ENCODE results near the gene BDP1.
"Not testable (repeated sequence)": the region's sequence is repeated elsewhere in the genome, so short reads cannot be mapped to it uniquely, and the experiment has no call there.

Gene BDP1

DNA sequence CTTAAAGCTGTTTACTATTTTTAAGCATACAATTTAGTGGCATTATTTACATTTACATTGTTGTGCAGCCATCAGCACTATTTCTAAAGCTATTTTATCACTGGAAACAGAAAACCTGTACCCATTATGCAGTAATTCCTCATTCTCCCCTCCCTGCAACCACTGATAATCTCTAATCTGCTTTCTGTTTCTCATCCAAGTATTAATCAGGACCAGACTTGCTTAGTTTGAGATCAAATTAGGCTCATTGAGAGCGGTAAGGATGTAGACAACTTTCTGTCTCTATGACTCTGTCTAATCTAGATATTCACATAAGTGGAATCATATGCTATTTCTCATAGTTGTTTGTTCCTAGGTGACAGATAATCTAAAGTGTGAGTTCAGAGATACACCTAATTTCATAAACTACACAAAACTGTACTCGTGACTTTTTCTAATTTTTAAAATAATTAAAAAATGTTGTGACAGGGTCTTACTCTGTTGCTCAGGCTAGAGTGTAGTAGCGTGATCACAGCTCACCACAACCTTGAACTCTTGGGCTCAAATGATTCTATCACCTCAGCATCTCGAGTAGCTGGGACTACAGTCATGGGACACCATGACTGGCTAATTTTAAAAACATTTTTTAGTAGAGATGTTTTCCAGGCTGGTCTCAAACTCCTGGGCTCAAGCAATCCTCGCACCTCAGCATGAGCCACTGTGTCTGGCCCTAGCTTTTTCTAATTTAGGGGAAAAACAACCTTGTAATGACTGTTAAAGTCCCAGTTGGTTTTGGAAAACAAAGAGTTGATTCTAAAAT is 37.6 kb downstream of the BDP1 start:
- Mint-ChIP-seq H3K9me3 (no peaks in the 10 kb centered on the region), H3K27ac (no peak overlapping the region), H3K4me3 (no peak overlapping the region), H3K27me3 (no peaks in the 10 kb centered on the region), H3K36me3 (peaks cover 37% of the 10 kb centered on the region), H3K4me1 (no peaks in the 10 kb centered on the region)
- ATAC-seq (ENCODE audit: low read depth): no peak
- DNase-seq (ENCODE audit: low spot score in 2 of 2): no peak

DNA sequence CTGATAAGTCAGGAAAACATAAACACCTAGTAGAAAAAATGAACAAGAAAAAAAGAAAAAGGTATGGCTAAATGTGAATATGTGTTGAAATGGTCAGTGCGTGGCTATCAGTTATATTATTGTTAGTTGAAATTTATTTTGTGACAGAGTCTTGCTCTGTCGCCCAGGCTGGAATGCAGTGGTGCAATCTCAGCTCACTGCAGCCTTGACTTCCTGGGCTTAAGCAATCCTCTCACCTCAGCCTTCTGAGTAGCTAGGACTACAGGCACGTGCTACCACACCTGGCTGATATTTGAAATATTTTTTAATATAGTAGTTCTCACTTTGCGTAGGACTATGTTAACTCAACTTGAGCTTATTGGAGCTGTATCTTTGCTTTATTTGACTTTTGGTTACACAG is 38.8 kb downstream of the BDP1 start:
- not testable (repeated sequence) for H3K4me1 Mint-ChIP-seq; H3K9me3 Mint-ChIP-seq; H3K4me3 Mint-ChIP-seq; H3K27me3 Mint-ChIP-seq; DNase-seq (ENCODE audit: low spot score in 2 of 2); H3K27ac Mint-ChIP-seq; ATAC-seq (ENCODE audit: low read depth)
- peaks cover 36% of the 10 kb centered on the region for H3K36me3 Mint-ChIP-seq

DNA sequence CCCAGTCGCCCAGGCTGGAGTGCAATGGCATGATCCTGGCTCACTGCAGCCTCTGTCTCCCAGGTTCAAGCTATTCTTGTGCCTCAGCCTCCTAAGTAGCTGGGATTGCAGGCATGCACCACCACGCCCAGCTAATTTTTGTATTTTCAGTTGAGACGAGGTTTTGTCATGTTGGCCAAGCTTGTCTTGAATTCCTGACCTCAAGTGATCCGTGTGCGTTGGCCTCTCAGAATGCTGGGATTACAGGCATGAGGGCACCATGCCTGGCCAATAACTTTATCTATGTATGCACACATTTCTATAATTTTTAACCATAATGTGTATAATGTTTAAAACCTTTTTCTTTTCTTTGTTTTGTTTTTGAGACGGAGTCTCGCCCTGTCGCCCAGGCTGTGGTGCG is 43.3 kb downstream of the BDP1 start:
- H3K9me3 Mint-ChIP-seq, H3K27me3 Mint-ChIP-seq: not testable (repeated sequence)
- H3K36me3 Mint-ChIP-seq: peaks cover 26% of the 10 kb centered on the region

DNA sequence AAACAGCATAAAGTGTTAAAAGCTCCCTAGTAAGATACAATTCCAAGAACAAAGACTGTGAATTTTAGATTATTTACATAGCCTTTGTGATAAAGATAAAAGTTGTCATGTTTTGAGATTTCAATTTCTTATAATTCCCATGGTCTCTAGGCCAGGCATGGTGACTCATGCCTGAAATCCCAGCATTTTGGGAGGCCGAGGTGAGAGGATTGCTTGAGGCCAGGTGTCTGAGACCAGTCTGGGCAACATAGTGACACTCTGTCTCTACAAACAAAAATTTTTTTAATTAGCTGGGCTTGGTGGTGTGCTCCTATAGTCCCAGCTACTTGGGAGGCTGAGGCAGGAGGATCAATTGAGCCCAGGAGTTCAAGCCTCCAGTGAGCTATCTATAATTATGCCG is 48.1 kb downstream of the BDP1 start:
- Mint-ChIP-seq H3K9me3 (no peaks in the 10 kb centered on the region), H3K27me3 (no peaks in the 10 kb centered on the region), H3K4me3 (no peak overlapping the region), H3K36me3 (peaks cover 30% of the 10 kb centered on the region), H3K27ac (no peak overlapping the region), H3K4me1 (no peaks in the 10 kb centered on the region)
- ATAC-seq (ENCODE audit: low read depth) (no peak), DNase-seq (ENCODE audit: low spot score in 2 of 2) (no peak)

More for the DNA sequence above, 43.3 kb downstream of the BDP1 start:
- H3K27ac Mint-ChIP-seq; H3K4me1 Mint-ChIP-seq; H3K4me3 Mint-ChIP-seq; ATAC-seq (ENCODE audit: low read depth); DNase-seq (ENCODE audit: low spot score in 2 of 2): not testable (repeated sequence)

DNA sequence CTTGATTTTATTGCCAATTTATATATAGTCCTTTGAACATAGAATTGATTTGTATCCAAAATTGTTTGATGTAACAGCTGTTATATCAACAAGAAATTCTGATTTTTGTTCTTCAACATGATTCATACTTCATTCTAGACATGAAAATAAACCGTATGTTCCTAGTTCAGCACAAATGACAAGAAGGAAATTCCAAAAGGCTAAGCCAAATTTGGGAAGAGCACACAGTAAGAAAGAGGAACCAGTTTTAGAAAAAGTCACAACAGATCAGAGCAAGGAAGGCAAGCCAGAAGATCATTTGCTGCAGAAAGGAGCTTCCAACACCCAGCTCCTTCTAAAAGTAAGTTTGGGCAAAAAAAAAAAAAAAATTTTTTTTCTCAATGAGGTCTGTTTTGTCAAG is 66.7 kb downstream of the BDP1 start:
- no peaks in the 10 kb centered on the region for H3K9me3 Mint-ChIP-seq
- H3K36me3 Mint-ChIP-seq: peaks cover 27% of the 10 kb centered on the region
- no peak overlapping the region for H3K4me3 Mint-ChIP-seq
- H3K4me1 Mint-ChIP-seq: no peaks in the 10 kb centered on the region
- DNase-seq (ENCODE audit: low spot score in 2 of 2) (no peak), ATAC-seq (ENCODE audit: low read depth) (no peak)
- H3K27ac Mint-ChIP-seq: no peak overlapping the region
- H3K27me3 Mint-ChIP-seq: no peaks in the 10 kb centered on the region

DNA sequence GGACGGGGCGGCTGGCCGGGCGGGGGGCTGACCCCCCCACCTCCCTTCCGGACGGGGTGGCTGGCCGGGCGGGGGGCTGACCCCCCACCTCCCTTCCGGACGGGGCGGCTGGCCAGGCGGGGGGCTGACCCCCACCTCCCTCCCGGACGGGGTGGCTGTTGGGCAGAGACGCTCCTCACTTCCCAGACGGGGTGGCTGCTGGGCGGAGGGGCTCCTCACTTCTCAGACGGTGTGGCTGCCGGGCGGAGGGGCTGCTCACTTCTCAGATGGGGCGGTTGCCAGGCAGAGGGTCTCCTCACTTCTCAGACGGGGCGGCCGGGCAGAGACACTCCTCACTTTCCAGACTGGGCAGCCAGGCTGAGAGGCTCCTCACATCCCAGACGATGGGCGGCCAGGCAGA is 70.2 kb downstream of the BDP1 start:
- not testable (repeated sequence) for H3K27me3 Mint-ChIP-seq; H3K4me1 Mint-ChIP-seq; ATAC-seq (ENCODE audit: low read depth); H3K27ac Mint-ChIP-seq; H3K4me3 Mint-ChIP-seq; DNase-seq (ENCODE audit: low spot score in 2 of 2); H3K9me3 Mint-ChIP-seq
- H3K36me3 Mint-ChIP-seq: peaks cover 23% of the 10 kb centered on the region

DNA sequence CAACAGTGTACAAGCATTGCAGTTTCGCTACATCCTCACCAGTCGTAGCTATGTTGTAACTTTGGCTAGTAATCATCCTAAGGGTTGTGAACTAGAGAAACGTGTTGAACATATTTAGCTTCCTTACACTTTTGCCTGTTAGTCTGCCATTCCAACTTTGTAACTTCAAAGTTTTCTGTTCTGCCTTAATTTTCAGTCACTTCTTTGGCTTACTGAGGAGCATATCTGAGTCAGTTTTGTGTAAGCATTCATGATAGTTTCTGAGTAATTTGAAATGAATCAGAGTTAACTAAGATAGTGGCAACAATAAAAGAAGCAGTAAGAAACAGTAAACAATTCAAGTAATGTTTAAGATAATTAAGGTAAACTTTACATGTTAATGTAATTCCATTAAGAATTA is 72.8 kb downstream of the BDP1 start:
- Mint-ChIP-seq H3K4me1 (no peaks in the 10 kb centered on the region), H3K4me3 (no peak overlapping the region), H3K9me3 (no peaks in the 10 kb centered on the region), H3K27ac (no peak overlapping the region), H3K27me3 (no peaks in the 10 kb centered on the region), H3K36me3 (peaks cover 22% of the 10 kb centered on the region)
- DNase-seq (ENCODE audit: low spot score in 2 of 2) (no peak), ATAC-seq (ENCODE audit: low read depth) (no peak)

DNA sequence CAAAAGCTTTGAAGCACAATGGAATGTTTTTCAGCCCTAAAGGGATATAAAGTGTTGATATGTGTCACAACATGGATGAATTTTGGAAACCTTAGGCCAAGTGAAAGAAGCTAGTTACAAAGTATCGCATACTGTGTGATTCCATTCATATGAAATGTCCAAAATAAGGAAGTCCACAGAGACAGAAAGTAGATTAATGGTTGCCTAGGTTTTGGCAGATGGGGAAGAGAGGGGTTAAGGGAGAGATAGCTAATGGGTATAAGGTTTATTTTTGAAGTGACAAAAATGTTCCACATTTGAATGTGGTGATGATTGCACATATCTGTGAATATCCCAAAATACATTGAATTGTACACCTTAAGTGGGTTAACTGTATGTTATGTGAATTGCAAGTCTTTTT is 74.2 kb downstream of the BDP1 start:
- Mint-ChIP-seq H3K27ac (no peak overlapping the region), H3K27me3 (no peaks in the 10 kb centered on the region), H3K4me1 (peaks cover 2% of the 10 kb centered on the region), H3K36me3 (peaks cover 23% of the 10 kb centered on the region), H3K9me3 (no peaks in the 10 kb centered on the region), H3K4me3 (no peak overlapping the region)
- ATAC-seq (ENCODE audit: low read depth) (no peak), DNase-seq (ENCODE audit: low spot score in 2 of 2) (no peak)

DNA sequence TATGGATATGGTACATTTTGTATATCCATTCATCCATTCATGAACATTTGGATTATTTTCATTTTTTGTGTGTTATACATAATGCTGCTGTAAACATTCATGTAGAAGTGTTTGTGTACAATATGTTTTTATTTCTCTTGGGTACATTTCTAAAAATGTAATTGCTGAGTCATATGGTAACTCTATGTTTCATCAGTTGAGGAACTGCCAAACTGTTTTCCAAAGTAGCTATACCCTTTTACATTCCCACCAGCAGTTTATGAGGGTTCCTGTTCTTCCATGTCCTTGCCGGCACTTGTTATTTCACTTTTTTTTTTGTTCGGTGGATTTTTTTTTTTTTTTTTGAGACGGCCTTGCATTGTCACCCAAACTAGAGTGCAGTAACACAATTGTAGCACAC is 77.7 kb downstream of the BDP1 start:
- H3K4me3 Mint-ChIP-seq: no peak overlapping the region
- H3K27ac Mint-ChIP-seq: peak overlapping the region; percentile 65
- H3K36me3 Mint-ChIP-seq: peaks cover 25% of the 10 kb centered on the region
- no peaks in the 10 kb centered on the region for H3K27me3 Mint-ChIP-seq
- DNase-seq (ENCODE audit: low spot score in 2 of 2) (no peak), ATAC-seq (ENCODE audit: low read depth) (no peak)
- no peaks in the 10 kb centered on the region for H3K9me3 Mint-ChIP-seq
- H3K4me1 Mint-ChIP-seq: peaks cover 6% of the 10 kb centered on the region

DNA sequence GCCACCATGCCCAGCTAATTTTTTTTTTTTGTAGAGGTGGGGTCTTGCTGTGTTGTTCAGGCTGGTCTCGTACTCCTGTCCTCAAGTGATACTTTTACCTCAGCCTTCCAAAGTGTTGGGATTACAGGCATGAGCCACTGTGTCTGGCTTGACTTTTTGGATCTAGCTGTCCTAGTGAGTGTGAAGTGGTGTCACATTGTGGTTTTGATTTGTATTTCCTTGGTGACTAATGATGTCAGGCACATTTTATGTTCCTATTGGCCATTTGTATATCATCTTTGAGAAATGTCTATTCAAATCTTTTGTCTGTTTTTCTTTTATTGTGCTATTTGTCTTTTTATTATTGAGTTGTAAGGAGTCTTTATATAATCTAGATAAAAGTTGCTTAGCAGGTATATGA is 78.2 kb downstream of the BDP1 start:
- H3K27ac Mint-ChIP-seq: peak overlapping the region; percentile 65
- H3K4me1 Mint-ChIP-seq: peaks cover 6% of the 10 kb centered on the region
- ATAC-seq (ENCODE audit: low read depth): peak; percentile 71
- H3K36me3 Mint-ChIP-seq: peaks cover 26% of the 10 kb centered on the region
- no peak overlapping the region for H3K4me3 Mint-ChIP-seq
- no peaks in the 10 kb centered on the region for H3K9me3 Mint-ChIP-seq
- no peaks in the 10 kb centered on the region for H3K27me3 Mint-ChIP-seq
- DNase-seq (ENCODE audit: low spot score in 2 of 2): peak in 1 of 2 donors; percentile 18

DNA sequence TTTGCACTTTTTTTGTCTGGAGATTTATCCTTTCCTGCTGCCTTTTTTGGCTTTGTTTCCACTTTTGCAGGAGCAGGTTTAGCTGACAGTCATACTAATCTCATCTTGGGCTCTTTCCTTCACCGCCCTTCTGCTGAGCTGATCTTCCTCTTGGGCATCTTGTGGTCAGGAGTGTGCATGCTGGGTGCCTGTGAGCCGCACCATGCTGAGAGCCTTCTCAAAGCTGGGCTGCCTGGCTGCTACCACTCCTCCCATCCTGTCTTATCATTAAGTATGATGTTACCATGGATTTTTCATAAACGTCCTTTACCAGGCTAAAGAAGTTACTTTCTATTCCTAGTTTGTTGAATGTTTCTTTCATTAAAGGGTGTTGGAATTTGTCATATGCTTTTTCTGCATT is 82.2 kb downstream of the BDP1 start:
- Mint-ChIP-seq H3K4me3 (no peak overlapping the region), H3K27ac (peak overlapping the region; percentile 56), H3K9me3 (no peaks in the 10 kb centered on the region), H3K36me3 (peaks cover 29% of the 10 kb centered on the region), H3K4me1 (peaks cover 6% of the 10 kb centered on the region), H3K27me3 (no peaks in the 10 kb centered on the region)
- DNase-seq (ENCODE audit: low spot score in 2 of 2) (no peak), ATAC-seq (ENCODE audit: low read depth) (no peak)

DNA sequence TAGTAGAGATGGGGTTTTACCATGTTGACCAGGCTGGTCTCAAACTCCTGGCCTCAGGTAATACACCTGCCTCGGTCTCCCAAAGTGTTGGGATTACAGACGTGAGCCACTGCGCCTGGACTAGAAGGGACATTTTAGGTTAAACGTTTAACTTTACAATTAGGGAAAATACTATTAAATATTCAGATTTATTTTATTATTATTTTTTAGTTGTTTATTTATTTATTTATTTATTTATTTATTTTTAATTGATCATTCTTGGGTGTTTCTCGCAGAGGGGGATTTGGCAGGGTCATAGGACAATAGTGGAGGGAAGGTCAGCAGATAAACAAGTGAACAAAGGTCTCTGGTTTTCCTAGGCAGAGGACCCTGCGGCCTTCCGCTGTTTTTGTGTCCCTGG is 95.4 kb downstream of the BDP1 start:
- DNase-seq (ENCODE audit: low spot score in 2 of 2); H3K27me3 Mint-ChIP-seq; H3K4me1 Mint-ChIP-seq; H3K4me3 Mint-ChIP-seq; H3K9me3 Mint-ChIP-seq; ATAC-seq (ENCODE audit: low read depth); H3K27ac Mint-ChIP-seq: not testable (repeated sequence)
- peaks cover 28% of the 10 kb centered on the region for H3K36me3 Mint-ChIP-seq

DNA sequence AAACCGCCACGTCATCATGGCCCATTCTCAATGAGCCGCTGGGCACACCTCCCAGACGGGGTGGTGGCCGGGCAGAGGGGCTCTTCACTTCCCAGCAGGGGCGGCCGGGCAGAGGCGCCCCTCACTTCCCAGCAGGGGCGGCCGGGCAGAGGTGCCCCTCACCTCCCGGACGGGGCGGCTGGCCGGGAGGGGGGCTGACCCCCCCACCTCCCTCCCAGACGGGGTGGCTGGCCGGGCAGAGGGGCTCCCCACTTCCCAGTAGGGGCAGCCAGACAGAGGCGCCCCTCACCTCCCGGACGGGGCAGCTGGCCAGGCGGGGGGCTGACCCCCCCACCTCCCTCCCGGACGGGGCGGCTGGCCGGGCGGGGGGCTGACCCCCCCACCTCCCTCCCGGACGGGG is 96.1 kb downstream of the BDP1 start:
- not testable (repeated sequence) for DNase-seq (ENCODE audit: low spot score in 2 of 2); H3K27me3 Mint-ChIP-seq; H3K4me3 Mint-ChIP-seq; H3K9me3 Mint-ChIP-seq; ATAC-seq (ENCODE audit: low read depth); H3K27ac Mint-ChIP-seq; H3K4me1 Mint-ChIP-seq
- H3K36me3 Mint-ChIP-seq: peaks cover 29% of the 10 kb centered on the region

DNA sequence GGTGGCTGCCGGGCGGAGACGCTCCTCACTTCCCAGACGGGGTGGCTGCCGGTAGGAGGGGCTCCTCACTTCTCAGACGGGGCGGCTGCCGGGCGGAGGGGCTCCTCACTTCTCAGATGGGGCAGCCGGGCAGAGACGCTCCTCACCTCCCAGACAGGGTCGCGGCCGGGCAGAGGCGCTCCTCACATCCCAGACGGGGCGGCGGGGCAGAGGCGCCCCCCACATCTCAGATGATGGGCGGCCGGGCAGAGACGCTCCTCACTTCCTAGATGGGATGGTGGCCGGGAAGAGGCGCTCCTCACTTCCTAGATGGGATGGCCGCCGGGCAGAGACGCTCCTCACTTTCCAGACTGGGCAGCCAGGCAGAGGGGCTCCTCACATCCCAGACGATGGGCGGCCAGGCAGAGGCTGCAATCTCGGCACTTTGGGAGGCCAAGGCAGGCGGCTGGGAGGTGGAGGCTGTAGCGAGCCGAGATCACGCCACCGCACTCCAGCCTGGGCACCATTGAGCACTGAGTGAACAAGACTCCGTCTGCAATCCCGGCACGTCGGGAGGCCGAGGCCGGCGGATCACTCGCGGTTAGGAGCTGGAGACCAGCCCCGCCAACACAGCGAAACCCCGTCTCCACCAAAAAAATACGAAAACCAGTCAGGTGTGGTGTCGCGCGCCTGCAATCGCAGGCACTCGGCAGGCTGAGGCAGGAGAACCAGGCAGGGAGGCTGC is 96.7 kb downstream of the BDP1 start:
- not testable (repeated sequence) for H3K27me3 Mint-ChIP-seq, H3K27ac Mint-ChIP-seq
- peaks cover 27% of the 10 kb centered on the region for H3K36me3 Mint-ChIP-seq

DNA sequence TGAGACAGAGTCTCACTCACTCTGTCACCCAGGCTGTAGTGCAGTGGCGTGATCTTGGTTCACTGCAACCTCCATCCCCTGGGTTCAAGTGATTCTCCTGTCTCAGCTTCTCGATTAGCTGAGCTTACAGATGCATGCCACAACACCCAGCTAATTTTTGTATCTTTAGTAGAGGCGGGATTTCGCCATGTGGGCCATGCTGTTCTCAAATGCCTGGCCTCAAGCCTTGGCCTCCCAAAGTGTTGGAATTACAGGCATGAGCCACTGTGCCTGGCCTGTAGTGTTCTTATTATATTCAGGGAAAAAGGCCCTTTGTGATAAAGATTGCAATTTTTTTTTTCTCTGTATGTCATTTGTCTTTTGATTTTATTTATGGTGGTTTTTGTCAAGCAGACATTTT is 107.7 kb downstream of the BDP1 start:
- Mint-ChIP-seq H3K27ac (no peak overlapping the region), H3K36me3 (peaks cover 9% of the 10 kb centered on the region), H3K9me3 (no peaks in the 10 kb centered on the region), H3K4me1 (no peaks in the 10 kb centered on the region), H3K4me3 (no peak overlapping the region), H3K27me3 (no peaks in the 10 kb centered on the region)
- no peak for DNase-seq (ENCODE audit: low spot score in 2 of 2)
- ATAC-seq (ENCODE audit: low read depth): no peak

More for the DNA sequence above, 96.7 kb downstream of the BDP1 start:
- not testable (repeated sequence) for DNase-seq (ENCODE audit: low spot score in 2 of 2); ATAC-seq (ENCODE audit: low read depth); H3K4me3 Mint-ChIP-seq; H3K9me3 Mint-ChIP-seq; H3K4me1 Mint-ChIP-seq
